CD4-positive, alpha-beta T cell treated with Interleukin-2 at 100 ng/mL for 4 hours (primary cell): ENCODE results near the gene HMCN2.

ENCODE experiments used
- DNase-seq: peaks from one replicate; pipeline ENCODE4 v3.0.0-alpha.2; 2020; ENCODE audit warnings: low spot score

Gene HMCN2

DNA sequence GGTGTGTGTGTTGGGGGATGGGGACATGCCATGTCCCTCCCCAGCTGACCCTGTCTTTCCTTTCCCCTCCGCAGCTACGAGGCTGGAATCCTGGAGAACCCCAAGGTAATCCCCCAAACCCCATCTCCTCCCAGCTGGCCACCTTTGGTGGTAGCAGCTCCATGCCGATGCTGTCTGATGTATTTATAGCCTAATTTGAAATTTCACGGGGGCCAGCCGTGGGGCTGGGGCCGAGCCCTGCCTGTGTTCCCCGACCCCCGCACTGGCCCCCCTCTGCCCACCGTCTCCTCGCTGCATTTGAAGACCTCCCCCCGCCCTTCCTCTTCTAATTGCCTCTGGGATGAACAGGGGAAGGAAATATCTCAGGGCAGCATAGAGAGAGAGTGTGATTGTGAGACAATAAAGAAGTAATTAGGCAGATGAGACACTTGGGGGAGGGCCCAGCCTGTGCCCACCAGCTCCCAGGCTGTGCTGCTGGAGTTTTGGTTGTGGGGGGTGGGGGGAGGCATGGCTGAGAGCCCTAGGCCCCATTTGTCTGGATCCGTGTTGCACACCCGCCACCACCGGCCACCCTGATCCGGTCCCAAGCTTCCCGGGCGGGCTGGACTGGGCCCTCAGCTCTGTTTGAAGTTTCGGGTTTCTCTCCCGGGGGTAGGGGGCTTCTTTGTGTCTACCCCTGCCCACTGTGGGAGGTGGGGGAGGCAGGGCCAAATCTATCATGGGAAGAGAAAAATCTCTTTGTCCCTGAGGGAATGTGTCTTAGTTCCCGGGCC lies 206.0 kb downstream of the HMCN2 start:
- DNase-seq = no peak

GRCh38 chr9:130472184-130472705 lies 206.7 kb downstream of the HMCN2 start:
- DNase-seq = no peak

GRCh38 chr9:130473009-130473408 lies 207.4 kb downstream of the HMCN2 start:
- no peak for DNase-seq

GRCh38 chr9:130473566-130473965 lies 208.0 kb downstream of the HMCN2 start:
- DNase-seq = no peak

GRCh38 chr9:130474106-130474505 lies 208.5 kb downstream of the HMCN2 start:
- DNase-seq = no peak

- no peak for DNase-seq
These were observed 210.7 kb downstream of the HMCN2 start for GRCh38 chr9:130476151-130476730.

DNA sequence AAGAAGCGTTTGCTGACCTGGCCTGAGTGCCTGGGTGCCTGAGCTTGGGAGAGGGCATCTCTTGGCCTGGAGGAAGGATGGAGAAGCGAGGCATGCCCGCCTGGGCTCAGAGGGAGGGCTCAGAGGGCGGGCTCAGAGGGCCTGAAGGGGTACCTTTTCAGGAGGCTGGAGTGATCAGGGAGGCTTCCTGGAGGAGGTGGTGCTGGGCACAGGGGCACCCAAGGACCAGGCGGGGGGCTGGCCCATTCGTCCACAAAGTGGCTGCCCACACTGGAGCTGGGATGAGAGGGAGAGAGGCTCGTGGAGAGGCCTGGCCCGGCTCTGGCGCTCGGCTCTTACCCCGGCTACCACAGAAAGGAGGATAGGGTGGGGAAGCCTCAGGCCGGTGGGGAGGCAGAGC lies 212.0 kb downstream of the HMCN2 start:
- no peak for DNase-seq

GRCh38 chr9:130478152-130478551 lies 212.6 kb downstream of the HMCN2 start:
- no peak for DNase-seq

DNA sequence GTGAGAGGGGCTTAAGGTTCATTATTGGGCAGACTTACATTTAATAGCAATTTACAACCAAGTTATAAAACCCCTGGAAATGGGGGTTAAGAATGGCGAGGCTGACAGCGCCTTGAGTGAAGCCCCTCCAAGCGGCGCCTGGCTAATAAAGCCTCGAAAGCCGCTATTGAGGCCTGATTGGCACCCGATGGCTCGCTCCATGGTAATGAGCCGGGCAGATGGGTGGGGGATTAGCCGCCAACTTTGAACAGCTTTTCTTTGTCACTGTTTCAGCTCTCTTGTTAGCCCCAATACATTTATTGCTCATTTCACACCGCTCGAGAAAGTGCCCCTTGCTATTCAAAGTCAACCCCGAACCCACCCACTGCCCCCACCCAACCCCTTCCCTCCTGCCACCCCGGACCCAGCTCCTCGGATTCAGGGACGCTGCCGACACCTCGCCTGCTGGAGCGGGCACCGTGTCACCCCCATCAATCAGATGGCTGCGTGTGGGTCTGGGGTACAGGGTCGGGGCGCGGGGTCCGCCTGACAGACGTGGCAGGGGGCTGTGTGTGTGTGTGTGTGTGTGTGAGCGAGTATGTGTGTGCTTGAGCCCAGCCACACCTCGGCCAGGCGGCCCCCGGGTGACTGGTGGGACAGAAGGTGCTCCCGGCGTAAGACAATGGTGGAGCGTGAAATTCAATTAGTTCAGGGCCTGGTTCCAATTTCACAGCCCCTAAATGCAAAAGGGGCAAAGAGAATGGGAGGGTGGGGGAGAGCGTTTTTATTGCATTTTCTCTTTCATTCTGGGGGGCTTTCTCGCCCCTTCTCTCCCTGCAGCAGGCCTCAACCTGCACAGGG lies 213.4 kb downstream of the HMCN2 start:
- DNase-seq = no peak

GRCh38 chr9:130479587-130479986 lies 214.0 kb downstream of the HMCN2 start:
- no peak for DNase-seq

- DNase-seq = no peak
These were observed 215.1 kb downstream of the HMCN2 start for GRCh38 chr9:130480673-130481072.

GRCh38 chr9:130482463-130482862 lies 216.9 kb downstream of the HMCN2 start:
- DNase-seq = no peak

GRCh38 chr9:130483371-130483971 lies 217.9 kb downstream of the HMCN2 start:
- no peak for DNase-seq
